Eye (tissue), 1 donor: ENCODE results near the gene IFNGR2.
A peak's percentile ranks its signal among the peaks of the same experiment; 100 is the strongest.
"Not testable (repeated sequence)": the region's sequence is repeated elsewhere in the genome, so short reads cannot be mapped to it uniquely, and the experiment has no call there.

Experiments
- DNase-seq: peaks from one replicate; pipeline ENCODE4 v3.0.0-alpha.2; 2015

The IFNGR2 gene

GRCh38 chr21:33377221-33377920 is 25.8 kb upstream of the IFNGR2 start:
- DNase-seq, result no peak

DNA sequence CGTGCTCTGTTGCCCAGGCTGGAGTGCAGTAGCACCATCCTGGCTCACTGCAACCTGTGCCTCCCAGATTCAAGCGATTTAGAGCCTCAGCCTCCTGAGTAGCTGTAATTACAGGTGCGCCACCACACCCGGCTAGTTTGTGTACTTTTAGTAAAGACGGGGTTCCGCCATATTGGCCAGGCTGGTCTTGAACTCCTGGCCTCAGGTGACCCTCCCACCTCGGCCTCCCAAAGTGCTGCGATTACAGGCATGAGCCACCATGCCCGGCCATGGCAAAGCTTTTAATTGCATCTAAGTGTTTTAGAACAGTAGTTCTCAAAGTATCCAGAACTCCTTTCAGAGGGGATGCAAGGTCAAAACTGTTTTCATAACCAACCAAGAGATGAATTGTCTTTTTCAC is 25.1 kb upstream of the IFNGR2 start:
- DNase-seq, result no peak

DNA sequence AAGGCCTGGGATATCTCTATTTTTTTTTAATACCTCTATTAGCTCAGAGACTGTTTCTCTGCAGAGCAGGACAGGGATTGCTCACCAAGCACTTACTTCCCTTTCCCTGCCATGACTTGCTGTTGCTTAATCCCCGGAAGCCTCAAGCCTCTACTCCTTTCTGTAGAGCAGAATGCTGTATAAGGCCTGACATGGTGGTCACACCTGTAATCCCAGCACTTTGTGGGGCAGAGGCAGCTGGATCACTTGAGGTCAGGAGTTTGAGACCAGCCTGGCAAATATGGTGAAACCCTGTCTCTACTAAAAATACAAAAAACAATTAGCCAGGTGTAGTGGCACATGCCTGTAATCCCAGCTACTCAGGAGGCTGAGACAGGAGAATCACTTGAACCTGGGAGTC is 23.3 kb upstream of the IFNGR2 start:
- not testable (repeated sequence) for DNase-seq

- DNase-seq, result no peak
Observed at GRCh38 chr21:33380483-33380998, 22.7 kb upstream of the IFNGR2 start.

DNA sequence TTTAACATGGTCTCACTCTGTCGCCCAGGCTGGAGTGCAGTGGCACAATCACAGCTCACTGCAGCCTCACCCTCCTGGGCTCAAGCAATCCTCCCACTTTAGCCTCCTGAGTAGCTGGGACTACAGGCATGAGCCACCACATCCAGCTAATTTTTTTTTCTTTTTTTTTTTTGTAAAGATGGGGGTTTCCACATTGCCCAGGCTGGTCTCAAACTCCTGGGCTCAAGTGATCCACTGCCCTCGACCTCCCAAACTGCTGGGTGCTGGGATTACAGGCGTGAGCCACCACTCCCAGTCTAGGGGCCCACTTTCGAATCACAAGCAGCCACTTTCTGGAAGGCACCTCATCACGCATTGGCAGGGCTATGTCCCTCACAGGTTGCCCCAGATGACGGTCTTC is 21.8 kb upstream of the IFNGR2 start:
- not testable (repeated sequence) for DNase-seq

DNA sequence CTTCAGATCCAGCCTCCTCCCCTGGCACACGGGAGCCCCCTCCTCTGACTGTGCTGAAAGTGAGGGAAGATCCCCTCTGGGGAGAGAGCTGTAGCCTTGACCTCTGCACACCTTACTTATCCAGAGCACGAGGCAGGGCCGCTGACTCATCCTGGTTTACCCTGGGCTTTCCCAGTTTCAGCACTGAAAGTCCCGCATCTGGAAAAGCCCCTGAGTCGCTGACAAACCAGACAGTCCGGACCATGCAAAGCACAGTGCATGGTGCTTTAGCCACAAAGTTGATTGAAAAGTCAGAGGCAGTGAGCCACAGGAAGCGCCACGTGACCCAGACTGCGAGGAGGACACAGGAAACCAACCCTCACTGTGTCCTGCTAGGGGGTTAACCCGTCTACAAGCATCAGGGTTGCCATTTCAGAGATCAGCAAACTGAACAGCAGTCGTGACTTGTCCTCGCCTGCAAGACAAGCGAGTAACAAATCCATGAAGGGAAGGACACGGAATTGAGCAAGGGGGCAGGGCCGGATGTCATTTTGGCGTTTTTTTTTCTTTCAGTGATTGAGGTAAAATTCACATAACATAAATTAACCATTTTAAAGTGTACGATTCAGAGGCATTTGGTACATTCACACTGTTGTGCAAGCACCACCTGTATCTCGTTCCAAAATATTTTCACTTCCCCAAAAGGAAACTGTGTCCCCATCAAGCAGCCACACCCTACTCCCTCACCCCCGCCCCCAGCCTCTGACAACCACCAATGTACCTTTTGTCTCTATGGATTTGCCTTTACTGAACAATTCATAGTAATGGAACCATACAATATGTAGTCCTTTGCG is 19.9 kb upstream of the IFNGR2 start:
- DNase-seq, result no peak

DNA sequence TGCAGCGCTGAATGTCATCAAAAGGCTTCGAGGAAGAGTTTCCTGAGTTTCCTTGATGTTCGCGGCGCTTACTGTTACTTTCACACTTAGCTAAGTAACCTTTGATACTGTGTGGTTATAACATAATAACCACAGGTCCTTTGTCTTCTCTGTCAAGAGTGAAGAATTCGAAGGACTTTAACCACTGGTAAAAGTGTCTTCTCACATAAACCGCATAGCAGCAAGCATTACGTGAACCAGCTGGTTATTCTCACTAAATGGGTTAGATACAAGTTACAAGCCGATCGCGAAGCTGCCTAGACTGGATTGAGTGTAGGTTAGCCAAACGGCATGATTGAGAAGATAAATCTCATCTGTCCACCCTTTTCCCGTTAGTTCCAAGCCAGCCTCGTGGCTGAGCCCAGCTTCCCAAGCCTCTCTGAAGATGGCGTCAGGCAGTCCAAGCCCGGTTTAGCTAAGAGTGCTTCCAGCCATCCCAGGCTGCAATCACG is 18.3 kb upstream of the IFNGR2 start:
- DNase-seq, result no peak

- DNase-seq, result no peak
Observed at GRCh38 chr21:33386222-33386784, 16.9 kb upstream of the IFNGR2 start.

GRCh38 chr21:33387294-33387693 is 15.9 kb upstream of the IFNGR2 start:
- no peak for DNase-seq

DNA sequence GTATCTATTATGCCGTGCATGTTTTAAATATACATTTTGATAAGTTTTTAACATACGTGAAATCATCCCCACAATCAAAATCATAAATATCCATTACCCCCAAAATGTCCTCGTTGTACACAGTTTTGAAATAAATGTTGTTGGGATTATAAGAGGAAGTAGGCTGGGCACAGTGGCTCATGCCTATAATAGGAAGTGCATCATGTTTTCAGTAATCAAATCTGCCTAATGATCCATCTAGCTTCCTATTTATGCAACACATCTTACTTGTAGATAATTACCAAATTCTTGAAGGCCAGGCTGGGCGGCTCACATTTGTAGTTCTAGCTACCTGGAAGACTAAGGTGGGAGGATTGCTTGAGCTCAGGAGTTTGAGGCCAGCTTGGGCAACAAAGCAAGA is 15.0 kb upstream of the IFNGR2 start:
- DNase-seq, result no peak

- DNase-seq, result no peak
Observed at GRCh38 chr21:33390479-33390878, 12.7 kb upstream of the IFNGR2 start.

- no peak for DNase-seq
Observed at GRCh38 chr21:33391656-33392055, 11.6 kb upstream of the IFNGR2 start.

DNA sequence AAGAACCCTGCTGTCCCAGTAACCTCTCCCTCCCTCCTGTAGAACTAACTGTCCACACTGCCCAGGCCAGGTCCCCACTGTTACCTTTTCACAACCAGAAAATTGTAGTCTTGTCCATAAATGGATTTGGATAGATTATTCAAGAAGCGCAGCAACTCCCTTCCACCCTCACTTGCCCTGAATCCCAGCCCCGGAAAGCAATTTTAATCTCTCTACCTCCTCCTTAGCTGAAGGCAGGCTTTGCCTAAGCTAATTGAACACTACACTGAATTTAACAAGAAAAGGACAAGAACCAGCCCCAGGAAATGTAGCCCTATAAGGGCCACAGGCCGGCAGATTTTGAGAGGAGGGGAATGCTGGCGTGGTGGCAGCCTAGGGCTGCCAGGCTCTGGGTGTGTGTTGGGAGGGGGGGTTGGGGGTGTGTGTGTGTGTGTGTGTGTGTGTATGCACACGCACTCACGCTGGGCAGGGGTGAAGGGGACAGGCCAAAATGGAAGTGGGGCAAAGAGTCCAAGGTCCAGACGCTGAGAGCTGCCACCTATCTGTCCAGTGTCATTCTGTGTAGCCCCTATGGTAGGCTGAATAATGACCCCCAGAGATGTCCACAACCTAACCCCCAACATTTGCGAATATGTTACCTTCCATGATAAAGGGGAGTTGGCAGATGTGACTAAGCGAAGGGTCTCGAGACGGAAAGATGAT is 10.8 kb upstream of the IFNGR2 start:
- no peak for DNase-seq

GRCh38 chr21:33393348-33393747 is 9.9 kb upstream of the IFNGR2 start:
- DNase-seq, result no peak

GRCh38 chr21:33394260-33394659 is 9.0 kb upstream of the IFNGR2 start:
- no peak for DNase-seq

- DNase-seq, result peak; percentile 87
Observed at GRCh38 chr21:33395891-33396331, 7.3 kb upstream of the IFNGR2 start.

GRCh38 chr21:33396436-33396835 is 6.8 kb upstream of the IFNGR2 start:
- DNase-seq, result no peak

GRCh38 chr21:33396951-33397350 is 6.3 kb upstream of the IFNGR2 start:
- DNase-seq, result no peak

DNA sequence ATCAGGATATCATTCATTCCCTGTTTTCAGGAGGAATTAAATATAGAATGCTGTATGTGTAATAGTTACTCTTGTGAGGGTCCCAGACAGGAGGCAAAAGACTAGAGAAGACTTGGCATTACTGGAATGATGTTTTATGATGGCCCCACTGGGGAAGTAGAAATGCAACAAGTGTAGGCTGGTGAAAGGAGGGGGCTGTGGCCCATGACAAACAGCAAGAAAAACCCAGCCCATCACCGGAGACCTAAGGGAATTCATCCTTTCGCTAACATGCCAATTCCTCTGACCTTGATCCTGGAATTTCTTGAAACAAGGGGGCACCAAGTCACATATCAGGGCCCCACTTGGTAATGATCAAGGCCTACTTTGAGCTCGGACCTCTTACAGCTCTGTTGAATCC is 5.5 kb upstream of the IFNGR2 start:
- no peak for DNase-seq

- DNase-seq, result no peak
Observed at GRCh38 chr21:33398361-33398760, 4.9 kb upstream of the IFNGR2 start.

GRCh38 chr21:33401630-33401992 is 1.6 kb upstream of the IFNGR2 start:
- peak; percentile 65 for DNase-seq

DNA sequence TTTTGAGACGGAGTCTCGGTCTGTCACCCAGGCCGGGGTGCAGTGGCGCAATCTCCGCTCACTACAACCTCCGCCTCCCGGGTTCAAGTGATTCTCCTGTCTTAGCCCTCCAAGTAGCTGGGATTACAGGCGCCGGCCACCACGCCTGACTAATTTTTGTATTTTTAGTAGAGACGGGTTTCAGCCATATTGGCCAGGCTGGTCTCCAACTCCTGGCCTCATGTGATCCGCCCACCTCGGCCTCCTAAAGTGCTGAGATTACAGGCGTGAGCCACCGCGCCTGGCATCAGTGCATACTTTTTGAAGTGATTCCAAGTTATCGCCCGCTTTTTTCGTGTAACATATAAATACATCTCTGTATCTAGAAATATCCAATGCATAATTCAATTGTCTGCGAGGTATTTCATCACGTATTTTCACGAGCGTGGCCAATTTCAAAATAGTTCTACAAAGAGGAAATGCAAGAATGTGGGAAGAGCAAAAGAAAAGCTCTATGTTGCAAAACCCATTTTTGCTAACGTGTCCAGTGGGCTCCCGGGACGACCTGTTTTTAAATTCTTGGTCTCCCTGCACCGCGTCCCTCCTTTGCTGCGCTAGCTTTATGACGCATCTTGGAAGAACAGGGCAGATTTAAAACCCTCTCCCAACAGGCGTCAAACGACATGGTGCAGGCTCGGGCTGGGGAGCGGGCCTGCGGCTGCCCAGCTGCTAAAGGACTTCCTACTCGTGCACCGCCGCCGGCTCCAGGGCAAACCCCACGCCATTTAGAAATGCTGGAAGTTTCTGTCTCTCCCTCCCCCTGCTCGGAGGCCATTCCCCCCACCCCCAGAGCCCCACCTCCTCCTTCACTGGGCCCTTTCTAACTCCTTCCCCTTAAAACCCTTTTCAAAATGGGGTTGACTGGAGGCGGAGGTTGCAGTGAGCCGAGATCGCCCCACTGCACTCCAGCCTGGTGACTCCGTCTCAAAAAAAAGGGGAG is 923 bp upstream of the IFNGR2 start:
- DNase-seq, result peak; percentile 79
